Kasumi-1 (cell line): ENCODE data around the gene CLEC1B.
"Not testable (repeated sequence)": the region's sequence is repeated elsewhere in the genome, so short reads cannot be mapped to it uniquely, and the experiment has no call there.

Experiments used
- DNase-seq, 2 experiments: peaks; one replicate each; lab custom pipeline; 2025; lab: John Stamatoyannopoulos, UW

CLEC1B gene

DNA sequence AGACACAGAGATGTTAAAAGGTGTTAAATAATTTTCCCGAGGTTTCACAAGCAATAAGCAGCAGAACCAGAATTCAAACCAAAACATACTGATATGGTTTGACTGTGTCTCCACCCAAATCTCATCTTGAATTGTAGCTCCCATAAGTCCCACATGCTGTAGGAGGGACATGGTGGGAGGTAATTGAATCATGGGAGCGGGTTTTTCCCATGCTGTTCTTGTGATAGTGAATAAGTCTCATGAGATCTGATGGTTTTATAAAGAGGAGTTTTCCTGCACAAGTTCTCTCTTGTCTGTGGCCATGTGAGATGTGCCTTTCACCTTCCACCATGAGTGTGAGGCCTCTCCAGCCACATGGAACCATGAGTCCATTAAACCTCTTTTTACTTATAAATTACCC is 24.2 kb downstream of the CLEC1B start:
- not testable (repeated sequence) for DNase-seq

DNA sequence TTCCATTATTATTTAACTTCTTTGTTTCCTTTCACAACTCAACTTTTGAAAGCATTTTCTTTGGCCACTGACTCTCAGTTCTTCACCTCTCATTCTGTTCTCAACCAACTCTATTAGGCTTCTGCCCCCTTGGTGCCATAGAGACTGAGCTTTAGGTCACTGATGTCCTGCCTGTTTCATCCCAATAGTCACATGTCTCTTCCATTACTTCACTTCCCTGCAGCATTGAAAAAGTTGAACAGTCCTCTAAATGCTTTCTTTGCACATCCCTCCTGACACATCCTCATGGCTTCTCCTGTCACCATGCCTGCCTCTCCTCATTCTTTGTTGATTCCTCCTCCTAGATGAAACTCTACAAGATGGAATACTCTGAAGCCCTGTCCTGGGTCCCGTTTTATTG is 25.0 kb downstream of the CLEC1B start:
- no peak for DNase-seq

DNA sequence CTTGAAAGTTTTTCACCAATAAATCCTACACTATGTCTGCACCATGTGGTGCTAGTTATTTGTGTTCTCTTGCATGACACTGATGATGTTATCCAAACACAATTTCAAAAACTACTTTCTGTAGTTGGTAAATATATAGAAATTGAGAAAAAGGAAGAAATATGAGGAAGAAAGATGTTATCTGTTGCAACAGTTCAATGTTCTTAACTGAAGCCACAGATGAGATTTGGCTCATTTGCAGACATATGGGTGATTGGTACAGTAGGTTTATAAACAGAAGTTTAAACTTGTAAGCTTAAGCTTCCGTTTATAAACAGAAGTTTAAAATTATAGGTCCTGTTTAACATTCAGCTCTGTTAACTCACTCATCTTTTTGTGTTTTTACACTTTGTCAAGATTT is 27.7 kb downstream of the CLEC1B start, which contains the start of gene CLEC12A:
Gene CLEC12A (plus strand): TSS at position 229 of the 400 bp plus-strand sequence. CDS start 188 bp downstream, outside the sequence.
- DNase-seq = peak in 1 of 2 experiments; percentile 1

DNA sequence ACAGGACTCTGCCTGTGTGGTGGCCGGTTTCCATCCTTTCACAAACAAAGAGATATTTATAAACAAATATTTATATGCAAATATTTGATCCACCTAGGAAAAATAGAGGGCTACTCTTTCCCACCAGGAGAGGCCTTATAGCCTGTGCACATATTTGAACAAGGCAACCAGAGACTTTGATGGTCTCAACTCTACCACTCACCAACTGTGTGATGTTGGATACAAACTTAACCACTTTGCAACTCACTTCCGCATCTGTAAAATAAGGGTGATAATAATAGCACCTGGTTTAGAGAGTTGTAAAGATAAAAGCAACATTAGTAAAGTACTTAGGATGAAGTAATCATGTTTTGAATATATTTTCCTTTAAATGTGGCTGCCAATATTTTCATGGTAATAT is 29.2 kb downstream of the CLEC1B start:
- DNase-seq = no peak

DNA sequence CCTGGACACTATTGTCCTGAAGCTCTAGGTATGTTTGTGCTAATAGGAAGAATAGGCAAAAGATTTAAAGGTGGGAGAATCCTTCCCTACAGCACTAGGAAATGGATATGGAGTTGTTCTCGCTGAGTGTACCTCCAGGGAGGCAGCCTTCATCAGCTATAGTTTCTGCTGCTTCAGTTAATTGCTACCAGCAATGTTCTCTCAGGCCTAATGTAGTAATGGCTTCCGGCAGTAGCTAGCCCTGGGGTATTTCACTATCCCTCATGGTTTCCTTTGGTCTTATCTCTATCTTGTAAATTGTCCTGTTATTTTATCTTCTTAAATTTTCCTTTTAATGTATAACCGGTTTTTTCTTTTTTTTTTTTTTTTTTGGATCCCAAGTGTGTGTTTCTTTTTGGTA is 37.0 kb downstream of the CLEC1B start:
- DNase-seq = no peak

DNA sequence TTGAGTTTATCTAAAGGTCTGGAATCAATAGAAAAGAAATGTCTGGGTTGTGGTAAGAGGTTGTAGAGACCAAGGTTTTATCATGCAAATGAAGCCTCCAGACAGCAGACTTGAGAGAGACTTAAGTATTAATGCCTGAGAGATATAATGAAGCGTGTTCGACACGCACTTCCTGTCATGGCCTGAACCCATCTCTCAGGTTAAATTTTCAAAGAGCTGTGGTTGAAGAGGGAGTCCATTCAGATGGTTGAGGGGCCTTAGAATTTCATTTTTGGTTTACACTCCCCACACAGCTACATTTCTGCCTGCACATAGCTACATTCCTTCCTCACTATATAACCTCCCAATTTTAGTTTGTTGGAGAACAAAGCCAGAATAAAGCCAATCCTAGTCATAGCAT is 37.8 kb downstream of the CLEC1B start:
- DNase-seq = no peak

DNA sequence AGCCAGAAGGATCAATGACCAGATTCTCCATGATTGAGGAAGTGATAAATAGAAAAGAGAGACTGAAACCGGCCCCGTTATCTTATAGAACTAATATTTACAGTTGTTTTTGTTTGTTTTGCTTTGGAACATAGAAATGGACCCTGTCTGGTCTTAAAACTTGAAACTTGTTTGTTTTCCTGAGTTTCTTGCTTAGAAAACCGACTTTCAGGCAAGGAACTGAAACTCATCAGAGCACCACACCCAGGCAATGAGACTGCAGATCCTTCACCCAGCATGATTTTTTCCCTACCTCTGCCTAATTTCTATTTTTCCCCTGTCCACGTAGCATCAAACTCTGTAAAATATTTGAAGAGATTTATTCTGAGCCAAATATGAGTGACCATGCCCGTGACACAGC is 38.3 kb downstream of the CLEC1B start:
- DNase-seq = no peak

DNA sequence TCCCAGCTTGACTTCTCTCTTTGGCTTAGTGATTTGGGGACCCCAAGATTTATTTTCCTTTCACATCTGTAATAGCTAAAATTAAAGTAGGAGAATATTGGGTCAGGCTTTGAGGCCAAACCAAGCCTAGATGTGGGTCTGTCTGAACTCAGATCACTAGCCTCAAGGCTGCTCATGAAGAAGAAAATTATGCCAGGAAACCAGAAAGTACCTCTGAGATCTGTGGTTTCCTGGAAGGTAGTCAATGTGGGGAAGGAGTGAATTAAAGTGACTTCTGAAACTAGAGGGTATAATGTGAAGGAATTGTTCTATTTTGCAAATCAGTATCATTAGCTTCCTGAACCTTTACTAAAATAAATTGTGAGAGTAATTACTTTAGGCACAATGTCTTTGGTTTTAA is 41.1 kb downstream of the CLEC1B start:
- no peak for DNase-seq

DNA sequence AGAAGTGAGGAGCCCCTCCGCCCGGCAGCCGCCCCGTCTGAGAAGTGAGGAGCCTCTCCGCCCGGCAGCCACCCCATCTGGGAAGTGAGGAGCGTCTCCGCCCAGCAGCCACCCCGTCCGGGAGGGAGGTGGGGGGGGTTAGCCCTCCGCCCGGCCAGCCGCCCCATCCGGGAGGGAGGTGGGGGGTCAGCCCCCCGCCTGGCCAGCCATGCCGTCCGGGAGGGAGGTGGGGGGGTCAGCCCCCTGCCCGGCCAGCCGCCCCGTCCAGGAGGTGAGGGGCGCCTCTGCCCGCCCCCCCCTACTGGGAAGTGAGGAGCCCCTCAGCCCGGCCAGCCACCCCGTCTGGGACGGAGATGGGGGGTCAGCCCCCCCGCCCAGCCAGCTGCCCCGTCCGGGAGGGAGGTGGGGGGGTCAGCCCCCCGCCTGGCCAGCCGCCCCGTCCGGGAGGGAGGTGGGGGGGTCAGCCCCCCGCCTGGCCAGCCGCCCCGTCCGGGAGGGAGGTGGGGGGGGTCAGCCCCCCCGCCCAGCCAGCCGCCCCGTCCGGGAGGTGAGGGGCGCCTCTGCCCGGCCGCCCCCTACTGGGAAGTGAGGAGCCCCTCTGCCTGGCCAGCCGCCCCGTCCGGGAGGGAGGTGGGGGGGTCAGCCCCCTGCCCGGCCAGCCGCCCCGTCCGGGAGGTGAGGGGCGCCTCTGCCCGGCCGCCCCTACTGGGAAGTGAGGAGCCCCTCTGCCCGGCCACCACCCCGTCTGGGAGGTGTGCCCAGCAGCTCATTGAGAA is 45.8 kb downstream of the CLEC1B start:
- not testable (repeated sequence) for DNase-seq

DNA sequence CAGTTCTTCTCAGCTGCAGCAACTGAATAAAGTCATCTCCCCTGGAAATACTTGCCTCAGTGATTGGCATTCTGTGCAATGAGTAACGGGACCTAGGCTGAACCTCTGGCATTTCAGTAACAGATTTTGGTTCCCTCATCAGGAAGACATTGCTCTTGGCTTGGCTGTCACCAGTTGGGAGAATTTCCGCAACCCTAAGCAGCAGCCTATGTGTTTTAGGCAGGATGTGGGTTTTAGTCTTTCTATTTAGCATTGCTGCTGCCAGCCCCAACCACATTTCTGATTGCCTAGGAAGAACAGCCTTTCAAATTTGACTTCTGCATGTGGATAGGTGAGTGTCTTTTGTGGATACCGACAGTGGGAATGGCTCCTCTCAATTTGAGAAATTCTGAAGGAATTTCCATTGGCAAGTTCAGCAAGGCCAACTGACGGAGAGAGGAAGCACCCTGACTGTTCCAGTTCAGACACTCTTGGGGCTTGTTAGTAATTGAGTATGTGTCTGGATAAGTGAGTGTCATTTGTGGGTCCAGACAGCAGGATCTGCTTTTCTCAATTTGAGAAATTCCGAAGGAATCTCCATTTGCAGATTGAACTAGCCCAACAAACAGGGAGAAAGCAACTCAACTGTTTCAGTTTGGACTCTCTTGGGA is 47.8 kb downstream of the CLEC1B start:
- DNase-seq = peak; percentile 51 to 72

DNA sequence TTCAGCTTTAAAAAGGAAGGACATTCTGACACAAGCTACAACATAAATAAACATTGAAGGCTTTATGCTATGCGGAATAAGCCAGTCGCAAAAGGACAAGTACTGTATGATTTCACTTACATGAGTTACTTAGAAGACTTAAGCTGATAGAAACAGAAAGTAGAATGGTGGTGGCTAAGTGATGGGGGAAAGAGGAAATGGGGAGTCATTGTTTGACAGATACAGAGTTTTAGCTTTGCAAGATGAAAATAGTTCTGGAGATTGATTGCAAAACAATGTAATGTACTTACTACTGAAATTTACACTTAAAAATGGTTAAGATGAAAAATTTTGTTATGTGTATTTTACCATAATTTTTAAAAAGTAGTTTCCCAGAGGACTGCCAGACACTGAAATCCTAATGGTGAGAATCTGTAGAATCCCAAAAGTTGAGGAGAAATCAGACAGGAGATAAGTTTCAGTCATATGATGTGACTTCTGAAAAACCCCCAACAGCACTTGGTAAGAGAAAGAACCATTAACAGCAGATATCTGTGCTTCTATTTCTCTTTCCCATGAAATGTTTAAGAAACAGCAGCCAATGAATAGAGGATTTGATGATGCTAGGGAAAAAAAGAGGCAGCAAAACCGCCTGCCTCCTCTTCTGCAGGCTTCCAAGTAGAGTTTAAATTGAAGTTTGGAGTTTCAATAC is 50.2 kb downstream of the CLEC1B start:
- DNase-seq = peak; percentile 4

DNA sequence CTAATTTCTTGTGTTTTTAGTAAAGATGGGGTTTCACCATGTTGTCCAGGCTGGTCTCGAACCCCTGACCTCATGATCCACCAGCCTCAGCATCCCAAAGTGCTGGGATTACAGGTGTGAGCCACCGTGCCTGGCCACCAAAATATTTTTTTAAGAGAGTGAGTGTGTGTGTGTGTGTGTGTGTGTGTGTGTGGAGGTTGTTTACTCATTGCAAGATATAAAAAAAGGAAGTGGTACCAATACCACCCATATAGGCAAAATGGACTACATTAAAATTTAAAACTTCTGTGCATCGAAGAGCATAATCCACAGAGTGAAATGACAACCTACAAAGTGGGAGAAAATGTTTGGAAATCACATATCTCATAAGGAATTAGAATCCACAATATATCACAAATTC is 51.2 kb downstream of the CLEC1B start:
- no peak for DNase-seq

DNA sequence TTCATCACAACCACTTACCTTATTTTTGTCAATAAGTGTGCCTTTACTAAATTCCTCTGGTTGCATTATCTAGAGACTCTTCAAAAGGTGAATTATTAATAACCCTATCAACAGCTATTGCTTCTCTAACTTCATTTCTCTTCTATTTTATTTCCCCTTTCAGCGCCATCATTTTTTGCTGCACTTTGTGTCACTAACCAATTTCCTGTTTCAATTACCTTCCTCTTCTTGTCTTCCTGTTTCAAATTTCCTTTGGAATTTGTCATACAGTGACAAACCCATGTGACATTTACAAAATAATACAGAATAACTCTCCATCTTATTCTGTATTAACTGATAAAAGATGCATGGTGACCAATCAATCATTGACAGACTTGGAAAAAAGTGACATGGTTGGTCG is 54.5 kb downstream of the CLEC1B start:
- DNase-seq = peak; percentile 2 to 7

DNA sequence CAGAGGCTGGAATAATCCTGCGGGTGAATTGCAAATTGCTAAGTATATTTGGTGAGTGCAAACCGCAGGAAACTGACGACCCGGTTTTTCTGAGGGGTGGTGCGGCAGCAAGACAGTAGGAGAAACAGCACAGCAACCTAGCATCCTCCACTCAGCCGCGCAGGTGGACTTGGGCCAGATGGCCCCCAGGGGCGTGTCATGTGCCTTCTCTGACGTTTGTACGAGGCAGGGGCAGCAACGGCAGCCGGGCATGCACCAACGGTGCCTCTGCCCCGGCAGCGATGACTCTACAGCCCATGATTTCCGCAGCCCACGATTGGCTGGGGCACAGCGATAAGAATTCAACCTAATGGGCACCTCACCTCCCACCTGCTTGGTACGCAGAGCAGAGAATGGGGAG is 55.7 kb downstream of the CLEC1B start:
- no peak for DNase-seq
